Neural cell (in vitro differentiated cells): ENCODE measurements around the gene ADSS1. TPM values are rescaled to one million over a fixed set of nuclear protein-coding genes. Genes with fewer than 3 reads are reported as not detected.

Source experiments
- H2AFZ ChIP-seq: fragments of 200-600, 300-800 bp; sonication (generic), shearing (Covaris generic); 2 replicates; pipeline ENCODE4 v1.6.0; 2014; ENCODE audit warnings: low read depth, mild to moderate bottlenecking, antibody characterized with exemption, low read length, moderate library complexity
- H3F3A ChIP-seq: fragments of 200-600 bp; shearing (Covaris generic); 2 replicates; pipeline ENCODE4 v1.6.1; 2016; ENCODE audit warnings: mild to moderate bottlenecking, moderate library complexity, mixed read lengths, antibody characterized with exemption, low read length; ENCODE audit not compliant: insufficient read depth, poor library complexity, severe bottlenecking
- H3K27ac ChIP-seq: fragments of 200-600, 300-800 bp; sonication (generic), shearing (Covaris generic); 2 replicates; pipeline ENCODE4 v1.5.1; 2014; ENCODE audit warnings: mild to moderate bottlenecking, low read length, moderate library complexity
- H3K27me3 ChIP-seq: fragments of 300-800, 200-600 bp; sonication (generic), shearing (Covaris generic); 2 replicates; pipeline ENCODE4 v1.6.0; 2014; ENCODE audit warnings: mild to moderate bottlenecking, low read depth, low read length, moderate library complexity; ENCODE audit not compliant: insufficient read depth
- H3K36me3 ChIP-seq: fragments of 300-800, 200-600 bp; sonication (generic), shearing (Covaris generic); 2 replicates; pipeline ENCODE4 v1.5.1; 2014; ENCODE audit warnings: mild to moderate bottlenecking, antibody characterized with exemption, low read length, moderate library complexity; ENCODE audit not compliant: insufficient read depth
- H3K4me2 ChIP-seq: fragments of 300-800, 200-600 bp; sonication (generic), shearing (Covaris generic); 2 replicates; pipeline ENCODE4 v1.6.0; 2014; ENCODE audit warnings: mild to moderate bottlenecking, low read length
- H3K4me3 ChIP-seq: fragments of 300-800, 200-600 bp; sonication (generic), shearing (Covaris generic); 2 replicates; pipeline ENCODE4 v1.5.1; 2014; ENCODE audit warnings: mild to moderate bottlenecking, low read length, moderate library complexity
- H3K79me2 ChIP-seq: fragments of 200-600 bp; shearing (Covaris generic); replicated peaks from 2 replicates; pipeline ENCODE4 v1.6.0; 2014; ENCODE audit warnings: mild to moderate bottlenecking, low read length, moderate library complexity; ENCODE audit not compliant: insufficient read depth
- H3K9ac ChIP-seq: fragments of 300-800, 200-600 bp; sonication (generic), shearing (Covaris generic); 2 replicates; pipeline ENCODE4 v1.6.1; 2016; ENCODE audit warnings: mild to moderate bottlenecking, low read length, mixed read lengths
- H3K9me2 ChIP-seq: fragments of 200-600 bp; shearing (Covaris generic); 2 replicates; pipeline ENCODE4 v1.6.1; 2016; ENCODE audit warnings: mild to moderate bottlenecking, low read length, mixed read lengths; ENCODE audit not compliant: insufficient read depth
- H3K9me3 ChIP-seq: fragments of 200-600, 300-800 bp; sonication (generic), shearing (Covaris generic); 2 replicates; pipeline ENCODE4 v1.6.1; 2016; ENCODE audit warnings: mild to moderate bottlenecking, mixed run types, low read length, moderate library complexity, mixed read lengths
- H4K20me1 ChIP-seq: fragments of 200-600 bp; shearing (Covaris generic); 2 replicates; pipeline ENCODE4 v1.6.1; 2016; ENCODE audit warnings: mild to moderate bottlenecking, mixed run types; ENCODE audit not compliant: insufficient read depth
- CTCF ChIP-seq: fragments of 450-650 bp; IDR thresholded peaks from 2 replicates; pipeline ENCODE4 v1.5.1; 2014; ENCODE audit warnings: antibody characterized with exemption, mild to moderate bottlenecking, moderate library complexity; ENCODE audit not compliant: poor library complexity, severe bottlenecking
- EP300 ChIP-seq: fragments of 450-650 bp; conservative IDR thresholded peaks from 2 replicates; pipeline ENCODE4 v1.6.1; 2014; ENCODE audit warnings: antibody characterized with exemption, mild to moderate bottlenecking, moderate library complexity; ENCODE audit not compliant: poor library complexity, severe bottlenecking
- EZH2 ChIP-seq: fragments of 200-600, 300-800 bp; shearing (Covaris generic), sonication (generic); IDR thresholded peaks from 2 replicates; pipeline ENCODE4 v1.6.1; 2014; ENCODE audit warnings: antibody characterized with exemption, low read length, borderline replicate concordance, mild to moderate bottlenecking; ENCODE audit not compliant: insufficient read depth, poor library complexity, severe bottlenecking
- MXI1 ChIP-seq: fragments of 450-650 bp; conservative IDR thresholded peaks from 2 replicates; pipeline ENCODE4 v1.6.1; 2014; ENCODE audit warnings: antibody characterized with exemption, mild to moderate bottlenecking; ENCODE audit not compliant: poor library complexity, severe bottlenecking
- POLR2AphosphoS5 ChIP-seq: IDR thresholded peaks from 2 replicates; pipeline ENCODE4 v1.6.1; 2012
- RAD21 ChIP-seq: fragments of 450-650 bp; conservative IDR thresholded peaks from 2 replicates; pipeline ENCODE4 v1.6.1; 2014; ENCODE audit warnings: antibody characterized with exemption, mild to moderate bottlenecking, moderate library complexity
- REST ChIP-seq: IDR thresholded peaks from 2 replicates; pipeline ENCODE4 v1.6.1; 2012; ENCODE audit warnings: borderline replicate concordance
- SMC3 ChIP-seq: fragments of 450-650 bp; conservative IDR thresholded peaks from 2 replicates; pipeline ENCODE4 v1.6.1; 2014; ENCODE audit warnings: antibody characterized with exemption, mild to moderate bottlenecking, moderate library complexity; ENCODE audit not compliant: poor library complexity
- TAF1 ChIP-seq: IDR thresholded peaks from 2 replicates; pipeline ENCODE4 v1.6.1; 2012; ENCODE audit warnings: low read depth
- polyA plus RNA-seq: library from polyadenylated mRNA; depleted of rRNA; stranded (reverse); fragments of >200 nt; gene quantifications from 2 replicates; pipeline ENCODE4 v1.2.3, GENCODE V29; 2014

ADSS1 gene
- polyA plus RNA-seq, 1 donor from 2014 or later: 4.3 TPM

GRCh38 chr14:104714681-104715080 lies 9.3 kb upstream of the ADSS1 start:
- H4K20me1 ChIP-seq: no peaks in the 10 kb centered on the region
- H3K36me3 ChIP-seq: no peaks in the 10 kb centered on the region
- no peak overlapping the region for H3K27ac ChIP-seq
- no peaks in the 10 kb centered on the region for H3K9me3 ChIP-seq
- no peaks in the 10 kb centered on the region for H3K79me2 ChIP-seq
- H3K4me3 ChIP-seq: no peak overlapping the region
- no peak overlapping the region for H3K4me2 ChIP-seq
- TF ChIP-seq TAF1 (no peak), EZH2 (no peak), POLR2AphosphoS5 (no peak), CTCF (no peak), EP300 (no peak), REST (no peak), MXI1 (no peak), RAD21 (no peak), SMC3 (no peak)
- H3K9ac ChIP-seq: no peak overlapping the region
- no peaks in the 10 kb centered on the region for H3K9me2 ChIP-seq
- H2AFZ ChIP-seq: no peak overlapping the region
- H3K27me3 ChIP-seq: no peaks in the 10 kb centered on the region
- no peaks in the 10 kb centered on the region for H3F3A ChIP-seq

GRCh38 chr14:104715416-104715815 lies 8.6 kb upstream of the ADSS1 start:
- H3F3A ChIP-seq: no peaks in the 10 kb centered on the region
- H4K20me1 ChIP-seq: no peaks in the 10 kb centered on the region
- H3K4me3 ChIP-seq: no peak overlapping the region
- TF ChIP-seq REST (no peak), CTCF (no peak), EP300 (no peak), MXI1 (no peak), RAD21 (no peak), EZH2 (no peak), POLR2AphosphoS5 (no peak)
- H3K79me2 ChIP-seq: no peaks in the 10 kb centered on the region
- no peaks in the 10 kb centered on the region for H3K9me2 ChIP-seq
- no peaks in the 10 kb centered on the region for H3K9me3 ChIP-seq
- no peak overlapping the region for H3K4me2 ChIP-seq
- no peak overlapping the region for H3K9ac ChIP-seq
- no peaks in the 10 kb centered on the region for H3K27me3 ChIP-seq
- H3K36me3 ChIP-seq: no peaks in the 10 kb centered on the region
- no peak overlapping the region for H2AFZ ChIP-seq
- no peak overlapping the region for H3K27ac ChIP-seq
